Measurements from ENCODE around the gene ANKRD29. TPM values are rescaled to one million over a fixed set of nuclear protein-coding genes. Genes with fewer than 3 reads are reported as not detected.

ANKRD29 gene
- total and polyA plus RNA-seq, 2 donors (not counting 3 experiments of a cell fraction or from before 2014, with no cell fraction given): 0.03 to 2.6 TPM

Small RNA genes within 50 kb of the gene (small RNA-seq; reads per million reads assigned to genes)
- gene RF00019 (ENCODE audit: insufficient read depth, insufficient read length, low read depth, low replicate concordance): not detected

Other genes starting within 250 kb of the ANKRD29 start
- 50.7 and 55.7 TPM in 2 replicates for gene RIOK3, start 209.6 kb downstream of the ANKRD29 start, total RNA-seq
- gene RIOK3, start 209.6 kb downstream of the ANKRD29 start, polyA plus RNA-seq: 12.4 and 14.8 TPM in 2 replicates
- gene RMC1, start 159.4 kb downstream of the ANKRD29 start, total RNA-seq: 27.8 and 29.7 TPM in 2 replicates
- gene RMC1, start 159.4 kb downstream of the ANKRD29 start, polyA plus RNA-seq: 26.2 and 27.4 TPM in 2 replicates
- 45.2 and 58.2 TPM in 2 replicates for gene NPC1, start 76.4 kb downstream of the ANKRD29 start, total RNA-seq
- gene NPC1, start 76.4 kb downstream of the ANKRD29 start, polyA plus RNA-seq: 38.9 and 40.6 TPM in 2 replicates
- 7.1 and 12.3 TPM in 2 replicates for gene LAMA3, start 26.5 kb upstream of the ANKRD29 start, total RNA-seq
- 2.5 and 2.6 TPM in 2 replicates for gene LAMA3, start 26.5 kb upstream of the ANKRD29 start, polyA plus RNA-seq